Neural cell (in vitro differentiated cells): Measurements from ENCODE around the gene UMODL1.

ENCODE experiments used
- EZH2 ChIP-seq: fragments of 200-600, 300-800 bp; shearing (Covaris generic), sonication (generic); IDR thresholded peaks from 2 replicates; pipeline ENCODE4 v1.6.1; 2014; ENCODE audit warnings: antibody characterized with exemption, low read length, borderline replicate concordance, mild to moderate bottlenecking; ENCODE audit not compliant: insufficient read depth, poor library complexity, severe bottlenecking
- MXI1 ChIP-seq: fragments of 450-650 bp; conservative IDR thresholded peaks from 2 replicates; pipeline ENCODE4 v1.6.1; 2014; ENCODE audit warnings: antibody characterized with exemption, mild to moderate bottlenecking; ENCODE audit not compliant: poor library complexity, severe bottlenecking
- POLR2AphosphoS5 ChIP-seq: IDR thresholded peaks from 2 replicates; pipeline ENCODE4 v1.6.1; 2012
- RAD21 ChIP-seq: fragments of 450-650 bp; conservative IDR thresholded peaks from 2 replicates; pipeline ENCODE4 v1.6.1; 2014; ENCODE audit warnings: antibody characterized with exemption, mild to moderate bottlenecking, moderate library complexity
- SMC3 ChIP-seq: fragments of 450-650 bp; conservative IDR thresholded peaks from 2 replicates; pipeline ENCODE4 v1.6.1; 2014; ENCODE audit warnings: antibody characterized with exemption, mild to moderate bottlenecking, moderate library complexity; ENCODE audit not compliant: poor library complexity
- TAF1 ChIP-seq: IDR thresholded peaks from 2 replicates; pipeline ENCODE4 v1.6.1; 2012; ENCODE audit warnings: low read depth
- TF ChIP-seq, protein P1 (sequence below): IDR thresholded peaks from 2 replicates; pipeline ENCODE4 v1.6.1; 2012; ENCODE audit warnings: borderline replicate concordance
- TF ChIP-seq, protein P2 (sequence below): fragments of 450-650 bp; IDR thresholded peaks from 2 replicates; pipeline ENCODE4 v1.5.1; 2014; ENCODE audit warnings: antibody characterized with exemption, mild to moderate bottlenecking, moderate library complexity; ENCODE audit not compliant: poor library complexity, severe bottlenecking

DNA sequence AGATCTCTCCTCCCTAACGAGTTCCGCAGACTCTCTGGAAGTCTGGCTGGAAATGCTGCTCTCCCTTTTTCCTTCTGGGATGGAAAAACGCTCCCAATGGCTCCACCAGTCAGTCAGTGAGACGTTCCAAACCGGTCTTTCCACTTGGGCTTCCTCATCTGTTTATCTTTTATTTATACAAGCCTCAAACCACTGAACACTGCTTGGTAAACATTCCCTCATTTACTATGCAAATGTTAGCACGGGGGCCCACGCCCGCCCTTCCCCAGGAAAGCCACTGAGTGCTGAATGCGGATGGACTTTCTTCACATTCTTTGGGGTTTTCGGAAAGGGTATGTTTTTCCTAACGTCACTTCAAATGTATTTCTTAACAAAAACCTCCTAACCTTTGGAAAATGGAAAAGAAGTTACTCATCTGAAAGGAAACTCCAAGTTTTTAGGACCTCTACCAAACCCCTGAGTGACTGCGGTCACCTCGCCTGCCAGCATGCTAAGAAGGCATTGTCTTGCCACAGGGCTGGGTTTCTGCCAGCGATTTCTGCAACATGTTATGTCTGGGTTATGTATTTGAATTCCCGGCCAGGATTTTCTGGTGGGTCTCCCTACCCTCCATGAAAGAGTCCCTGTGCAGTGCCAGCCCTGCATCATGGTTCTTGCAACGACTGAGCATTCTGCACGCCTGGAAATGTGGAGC is 14.0 kb upstream of the UMODL1 start:
- TF ChIP-seq MXI1 (no peak), EZH2 (no peak), TAF1 (no peak), SMC3 (no peak), POLR2AphosphoS5 (no peak), RAD21 (no peak)
- TF ChIP-seq, protein P1, sequence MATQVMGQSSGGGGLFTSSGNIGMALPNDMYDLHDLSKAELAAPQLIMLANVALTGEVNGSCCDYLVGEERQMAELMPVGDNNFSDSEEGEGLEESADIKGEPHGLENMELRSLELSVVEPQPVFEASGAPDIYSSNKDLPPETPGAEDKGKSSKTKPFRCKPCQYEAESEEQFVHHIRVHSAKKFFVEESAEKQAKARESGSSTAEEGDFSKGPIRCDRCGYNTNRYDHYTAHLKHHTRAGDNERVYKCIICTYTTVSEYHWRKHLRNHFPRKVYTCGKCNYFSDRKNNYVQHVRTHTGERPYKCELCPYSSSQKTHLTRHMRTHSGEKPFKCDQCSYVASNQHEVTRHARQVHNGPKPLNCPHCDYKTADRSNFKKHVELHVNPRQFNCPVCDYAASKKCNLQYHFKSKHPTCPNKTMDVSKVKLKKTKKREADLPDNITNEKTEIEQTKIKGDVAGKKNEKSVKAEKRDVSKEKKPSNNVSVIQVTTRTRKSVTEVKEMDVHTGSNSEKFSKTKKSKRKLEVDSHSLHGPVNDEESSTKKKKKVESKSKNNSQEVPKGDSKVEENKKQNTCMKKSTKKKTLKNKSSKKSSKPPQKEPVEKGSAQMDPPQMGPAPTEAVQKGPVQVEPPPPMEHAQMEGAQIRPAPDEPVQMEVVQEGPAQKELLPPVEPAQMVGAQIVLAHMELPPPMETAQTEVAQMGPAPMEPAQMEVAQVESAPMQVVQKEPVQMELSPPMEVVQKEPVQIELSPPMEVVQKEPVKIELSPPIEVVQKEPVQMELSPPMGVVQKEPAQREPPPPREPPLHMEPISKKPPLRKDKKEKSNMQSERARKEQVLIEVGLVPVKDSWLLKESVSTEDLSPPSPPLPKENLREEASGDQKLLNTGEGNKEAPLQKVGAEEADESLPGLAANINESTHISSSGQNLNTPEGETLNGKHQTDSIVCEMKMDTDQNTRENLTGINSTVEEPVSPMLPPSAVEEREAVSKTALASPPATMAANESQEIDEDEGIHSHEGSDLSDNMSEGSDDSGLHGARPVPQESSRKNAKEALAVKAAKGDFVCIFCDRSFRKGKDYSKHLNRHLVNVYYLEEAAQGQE = no peak
- TF ChIP-seq, protein P2, sequence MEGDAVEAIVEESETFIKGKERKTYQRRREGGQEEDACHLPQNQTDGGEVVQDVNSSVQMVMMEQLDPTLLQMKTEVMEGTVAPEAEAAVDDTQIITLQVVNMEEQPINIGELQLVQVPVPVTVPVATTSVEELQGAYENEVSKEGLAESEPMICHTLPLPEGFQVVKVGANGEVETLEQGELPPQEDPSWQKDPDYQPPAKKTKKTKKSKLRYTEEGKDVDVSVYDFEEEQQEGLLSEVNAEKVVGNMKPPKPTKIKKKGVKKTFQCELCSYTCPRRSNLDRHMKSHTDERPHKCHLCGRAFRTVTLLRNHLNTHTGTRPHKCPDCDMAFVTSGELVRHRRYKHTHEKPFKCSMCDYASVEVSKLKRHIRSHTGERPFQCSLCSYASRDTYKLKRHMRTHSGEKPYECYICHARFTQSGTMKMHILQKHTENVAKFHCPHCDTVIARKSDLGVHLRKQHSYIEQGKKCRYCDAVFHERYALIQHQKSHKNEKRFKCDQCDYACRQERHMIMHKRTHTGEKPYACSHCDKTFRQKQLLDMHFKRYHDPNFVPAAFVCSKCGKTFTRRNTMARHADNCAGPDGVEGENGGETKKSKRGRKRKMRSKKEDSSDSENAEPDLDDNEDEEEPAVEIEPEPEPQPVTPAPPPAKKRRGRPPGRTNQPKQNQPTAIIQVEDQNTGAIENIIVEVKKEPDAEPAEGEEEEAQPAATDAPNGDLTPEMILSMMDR = no peak
